ENCODE results near the gene SERINC1. TPM values are rescaled to one million over a fixed set of nuclear protein-coding genes. Genes with fewer than 3 reads are reported as not detected.

Gene SERINC1
- total and polyA plus RNA-seq, 9 of the 15 experiments (the other 6 are each of a cell fraction or from before 2014, with no cell fraction given), result 28.8 to 64.6 (median 39.7) TPM

DNA sequence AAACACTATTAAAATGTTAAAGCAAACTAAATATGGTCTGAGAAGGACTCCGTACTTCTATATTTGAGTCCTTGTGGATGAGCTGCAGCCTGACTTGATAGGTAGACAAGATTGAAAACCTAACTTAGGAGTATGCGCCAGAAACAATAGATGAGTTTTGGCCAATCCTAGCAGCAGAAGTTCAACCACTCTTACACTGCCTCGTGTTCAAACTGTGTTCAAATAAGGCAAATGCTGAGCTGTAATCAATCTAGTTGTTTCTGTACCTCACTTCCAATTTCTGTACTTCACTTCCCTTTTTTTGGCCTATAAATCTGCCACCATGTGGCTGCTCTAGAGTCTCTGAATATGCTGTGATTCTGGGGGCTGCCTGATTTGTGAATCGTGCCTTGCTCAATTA is 13.2 kb upstream of the SERINC1 start (continued):
- TF ChIP-seq TCF7L2 (IDR thresholded peaks at IDR 0.05; ENCODE audit: low read depth, low read length) (no peak), ZNF766 (CRISPR knock-in tag; conservative IDR thresholded peaks at IDR 0.05) (no peak), MAFG (tag; conservative IDR thresholded peaks at IDR 0.05) (0 out of 2 replicates have a peak, but pooled peaks have one; percentile 20), ZNF41 (CRISPR knock-in tag; conservative IDR thresholded peaks at IDR 0.05) (no peak), ZFP1 (CRISPR knock-in tag; IDR thresholded peaks at IDR 0.05) (no peak), NR2C1 (IDR thresholded peaks at IDR 0.05) (no peak), NR2C1 (tag; IDR thresholded peaks at IDR 0.05) (no peak), SMC3 (conservative IDR thresholded peaks at IDR 0.05; ENCODE audit: insufficient read depth, low read depth, low read length) (no peak), L3MBTL2 (IDR thresholded peaks at IDR 0.05) (peak; percentile 84), MYBL2 (IDR thresholded peaks at IDR 0.05; ENCODE audit: low read depth) (peak; percentile 86), MYBL2 (CRISPR knock-in tag; IDR thresholded peaks at IDR 0.05; ENCODE audit: borderline replicate concordance) (no peak), ID3 (CRISPR knock-in tag; IDR thresholded peaks at IDR 0.05) (no peak), ID3 (tag; IDR thresholded peaks at IDR 0.05) (no peak), ZBTB34 (CRISPR knock-in tag; IDR thresholded peaks at IDR 0.05) (no peak), GTF2E2 (tag; IDR thresholded peaks at IDR 0.05) (no peak), FOXP1 (CRISPR knock-in tag; IDR thresholded peaks at IDR 0.05) (no peak), TAF15 (IDR thresholded peaks at IDR 0.05; ENCODE audit: low read depth, low read length) (no peak), ZNF584 (CRISPR knock-in tag; IDR thresholded peaks at IDR 0.05; ENCODE audit: low read depth) (no peak), C11orf30 (IDR thresholded peaks at IDR 0.05; ENCODE audit: low read depth) (0 out of 2 replicates have a peak, but pooled peaks have one; percentile 11), TOE1 (IDR thresholded peaks at IDR 0.05; ENCODE audit: borderline replicate concordance) (no peak), TOE1 (CRISPR knock-in tag; IDR thresholded peaks at IDR 0.05; ENCODE audit: borderline replicate concordance, low read depth) (no peak), FUS (optimal IDR thresholded peaks at IDR 0.05; ENCODE audit: low read depth, low read length) (no peak), HOXB6 (CRISPR knock-in tag; IDR thresholded peaks at IDR 0.05; ENCODE audit: borderline replicate concordance) (no peak), RHOXF2B (CRISPR knock-in tag; conservative IDR thresholded peaks at IDR 0.05) (no peak), RAD21 (CRISPR knock-in tag; conservative IDR thresholded peaks at IDR 0.05 in 1 of 2, IDR thresholded peaks at IDR 0.05 in 1 of 2) (no peak), MCM3 (IDR thresholded peaks at IDR 0.05) (no peak), HNRNPH1 (optimal IDR thresholded peaks at IDR 0.05; ENCODE audit: low read depth, low read length) (no peak), RBM22 (IDR thresholded peaks at IDR 0.05; ENCODE audit: low read depth, low read length, poor library complexity, severe bottlenecking) (no peak)
- TF ChIP-seq, protein P1, sequence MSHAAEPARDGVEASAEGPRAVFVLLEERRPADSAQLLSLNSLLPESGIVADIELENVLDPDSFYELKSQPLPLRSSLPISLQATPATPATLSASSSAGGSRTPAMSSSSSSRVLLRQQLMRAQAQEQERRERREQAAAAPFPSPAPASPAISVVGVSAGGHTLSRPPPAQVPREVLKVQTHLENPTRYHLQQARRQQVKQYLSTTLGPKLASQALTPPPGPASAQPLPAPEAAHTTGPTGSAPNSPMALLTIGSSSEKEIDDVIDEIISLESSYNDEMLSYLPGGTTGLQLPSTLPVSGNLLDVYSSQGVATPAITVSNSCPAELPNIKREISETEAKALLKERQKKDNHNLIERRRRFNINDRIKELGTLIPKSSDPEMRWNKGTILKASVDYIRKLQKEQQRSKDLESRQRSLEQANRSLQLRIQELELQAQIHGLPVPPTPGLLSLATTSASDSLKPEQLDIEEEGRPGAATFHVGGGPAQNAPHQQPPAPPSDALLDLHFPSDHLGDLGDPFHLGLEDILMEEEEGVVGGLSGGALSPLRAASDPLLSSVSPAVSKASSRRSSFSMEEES (CRISPR knock-in tag; IDR thresholded peaks at IDR 0.05), result no peak
